ENCODE data around the gene TOMM20. TPM values are rescaled to one million over a fixed set of nuclear protein-coding genes. Genes with fewer than 3 reads are reported as not detected.
"Not testable (repeated sequence)": the region's sequence is repeated elsewhere in the genome, so short reads cannot be mapped to it uniquely, and the experiment has no call there.

TOMM20 gene
- total RNA-seq, 4 donors from 2014 or later, result 101 to 116 (median 111) TPM

DNA sequence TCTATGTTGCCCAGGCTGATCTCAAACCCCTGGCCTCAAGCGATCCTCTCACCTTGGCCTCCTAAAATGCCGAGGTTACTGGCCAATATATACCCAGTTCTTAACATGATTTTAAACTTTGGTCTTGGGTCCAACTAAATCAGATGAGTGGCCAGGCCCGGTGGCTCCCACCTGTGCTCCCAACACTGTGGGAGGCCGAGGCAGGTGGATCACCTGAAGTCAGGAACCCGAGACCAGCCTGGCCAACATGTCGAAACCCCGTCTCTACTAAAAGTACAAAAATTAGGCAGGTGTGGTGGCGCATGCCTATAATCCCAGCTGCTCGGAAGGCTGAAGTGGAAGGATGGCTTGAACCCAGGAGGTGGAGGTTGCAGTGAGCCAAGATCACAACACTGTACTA is 29.6 kb downstream of the TOMM20 start:
- Histone ChIP-seq H3K27ac (no peak overlapping the region), H3K36me3 (no peaks in the 10 kb centered on the region), H3K9me3 (no peaks in the 10 kb centered on the region), H3K27me3 (no peaks in the 10 kb centered on the region), H3K4me1 (peaks cover 26% of the 10 kb centered on the region), H3K4me3 (no peak overlapping the region)
- no peak for DNase-seq (ENCODE audit: low spot score in 2 of 2)
- WGBS, result 95% methylated on average over 9 of the region's 9 CpGs
- TF ChIP-seq EP300 (IDR thresholded peaks at IDR 0.05) (no peak), POLR2A (IDR thresholded peaks at IDR 0.05) (no peak), POLR2AphosphoS5 (IDR thresholded peaks at IDR 0.05) (no peak)
- TF ChIP-seq, protein P1, sequence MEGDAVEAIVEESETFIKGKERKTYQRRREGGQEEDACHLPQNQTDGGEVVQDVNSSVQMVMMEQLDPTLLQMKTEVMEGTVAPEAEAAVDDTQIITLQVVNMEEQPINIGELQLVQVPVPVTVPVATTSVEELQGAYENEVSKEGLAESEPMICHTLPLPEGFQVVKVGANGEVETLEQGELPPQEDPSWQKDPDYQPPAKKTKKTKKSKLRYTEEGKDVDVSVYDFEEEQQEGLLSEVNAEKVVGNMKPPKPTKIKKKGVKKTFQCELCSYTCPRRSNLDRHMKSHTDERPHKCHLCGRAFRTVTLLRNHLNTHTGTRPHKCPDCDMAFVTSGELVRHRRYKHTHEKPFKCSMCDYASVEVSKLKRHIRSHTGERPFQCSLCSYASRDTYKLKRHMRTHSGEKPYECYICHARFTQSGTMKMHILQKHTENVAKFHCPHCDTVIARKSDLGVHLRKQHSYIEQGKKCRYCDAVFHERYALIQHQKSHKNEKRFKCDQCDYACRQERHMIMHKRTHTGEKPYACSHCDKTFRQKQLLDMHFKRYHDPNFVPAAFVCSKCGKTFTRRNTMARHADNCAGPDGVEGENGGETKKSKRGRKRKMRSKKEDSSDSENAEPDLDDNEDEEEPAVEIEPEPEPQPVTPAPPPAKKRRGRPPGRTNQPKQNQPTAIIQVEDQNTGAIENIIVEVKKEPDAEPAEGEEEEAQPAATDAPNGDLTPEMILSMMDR (IDR thresholded peaks at IDR 0.05), result no peak

DNA sequence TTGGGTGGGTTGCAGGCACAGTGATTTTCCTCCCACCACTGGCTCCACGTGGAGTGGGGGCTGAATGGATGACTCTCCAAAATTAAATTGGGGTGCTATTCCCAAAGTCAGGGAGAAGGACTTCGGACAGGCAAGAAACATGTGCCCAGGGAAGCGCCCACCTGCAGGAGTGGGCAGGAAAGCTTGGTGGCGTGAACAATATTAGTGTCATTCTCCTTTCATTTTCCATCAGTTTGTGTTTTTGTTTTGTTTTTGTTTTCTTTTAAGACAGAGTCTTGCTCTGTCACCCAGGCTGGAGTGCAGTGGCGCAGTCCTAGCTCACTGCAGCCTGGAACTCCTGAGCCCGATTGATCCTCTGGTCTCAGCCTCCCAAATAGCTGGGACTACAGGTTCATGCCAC is 30.1 kb downstream of the TOMM20 start:
- Histone ChIP-seq H3K9me3 (no peaks in the 10 kb centered on the region), H3K4me3 (no peak overlapping the region), H3K36me3 (no peaks in the 10 kb centered on the region), H3K27me3 (no peaks in the 10 kb centered on the region), H3K4me1 (peaks cover 26% of the 10 kb centered on the region), H3K27ac (no peak overlapping the region)
- WGBS, result 86% methylated on average over 6 of the region's 6 CpGs
- DNase-seq (ENCODE audit: low spot score in 2 of 2), result no peak
- TF ChIP-seq EP300 (IDR thresholded peaks at IDR 0.05), result no peak
- TF ChIP-seq POLR2A (IDR thresholded peaks at IDR 0.05), result no peak
- TF ChIP-seq, protein P1 (IDR thresholded peaks at IDR 0.05), result no peak
- no peak for TF ChIP-seq POLR2AphosphoS5 (IDR thresholded peaks at IDR 0.05)

DNA sequence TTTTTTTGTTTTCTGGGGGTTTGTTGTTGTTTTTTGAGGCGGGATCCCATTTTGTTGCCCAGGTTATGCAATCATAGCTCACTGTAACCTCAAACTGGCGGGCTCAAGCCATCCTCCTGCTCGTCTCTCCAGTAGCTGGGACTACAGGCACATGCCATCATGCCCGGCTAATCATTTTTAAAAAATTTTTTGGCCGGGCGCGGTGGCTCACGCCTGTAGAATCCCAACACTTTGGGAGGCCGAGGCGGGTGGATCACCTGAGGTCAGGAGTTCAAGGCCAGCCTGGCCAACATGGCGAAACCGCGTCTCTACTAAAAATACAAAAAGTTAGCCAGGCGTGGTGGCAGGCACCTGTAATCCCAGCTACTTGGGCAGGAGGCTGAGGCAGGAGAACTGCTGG is 31.1 kb downstream of the TOMM20 start:
- not testable (repeated sequence) for H3K9me3 ChIP-seq; DNase-seq (ENCODE audit: low spot score in 2 of 2); H3K27me3 ChIP-seq; H3K4me3 ChIP-seq; H3K36me3 ChIP-seq; H3K27ac ChIP-seq
- H3K4me1 ChIP-seq, result peaks cover 24% of the 10 kb centered on the region
- 90% methylated on average over 14 of the region's 14 CpGs for WGBS

DNA sequence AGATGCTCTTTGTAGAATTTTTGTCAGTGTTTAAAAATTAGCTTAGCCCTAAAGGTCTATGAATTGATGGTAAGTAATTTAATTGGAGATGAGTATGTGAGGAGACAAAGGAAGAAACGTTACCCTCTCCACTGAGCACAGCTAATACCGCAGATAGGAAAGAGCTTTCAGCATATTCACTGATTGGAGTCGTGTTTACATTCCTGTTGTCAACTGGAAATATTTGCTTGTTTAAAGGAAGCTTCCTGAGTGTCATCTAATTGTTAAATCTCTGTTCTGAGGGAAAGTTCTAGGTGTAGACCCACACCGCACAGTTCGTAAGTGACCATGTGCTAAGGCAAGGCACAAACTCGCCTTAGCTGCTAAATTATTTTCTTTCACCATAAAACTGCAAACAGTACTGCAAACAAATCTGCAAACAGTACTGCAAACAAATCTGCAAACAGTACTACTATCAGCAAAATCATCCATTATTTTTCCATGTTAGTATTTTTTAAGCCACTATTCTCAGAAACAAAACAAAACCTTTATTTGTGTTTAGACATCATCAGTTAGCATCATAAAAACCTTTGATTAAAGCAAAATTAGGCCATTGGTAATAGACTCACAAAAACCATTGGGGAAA is 32.6 kb downstream of the TOMM20 start:
- no peak for TF ChIP-seq POLR2A (IDR thresholded peaks at IDR 0.05)
- TF ChIP-seq, protein P1 (IDR thresholded peaks at IDR 0.05), result no peak
- no peak for TF ChIP-seq EP300 (IDR thresholded peaks at IDR 0.05)
- no peak for TF ChIP-seq POLR2AphosphoS5 (IDR thresholded peaks at IDR 0.05)
- H3K4me1 ChIP-seq, result peaks cover 12% of the 10 kb centered on the region
- H3K27ac ChIP-seq, result no peak overlapping the region
- no peaks in the 10 kb centered on the region for H3K36me3 ChIP-seq
- no peaks in the 10 kb centered on the region for H3K9me3 ChIP-seq
- no peak overlapping the region for H3K4me3 ChIP-seq
- H3K27me3 ChIP-seq, result no peaks in the 10 kb centered on the region
- DNase-seq (ENCODE audit: low spot score in 2 of 2), result no peak
- WGBS, result 90% methylated on average over 6 of the region's 6 CpGs

DNA sequence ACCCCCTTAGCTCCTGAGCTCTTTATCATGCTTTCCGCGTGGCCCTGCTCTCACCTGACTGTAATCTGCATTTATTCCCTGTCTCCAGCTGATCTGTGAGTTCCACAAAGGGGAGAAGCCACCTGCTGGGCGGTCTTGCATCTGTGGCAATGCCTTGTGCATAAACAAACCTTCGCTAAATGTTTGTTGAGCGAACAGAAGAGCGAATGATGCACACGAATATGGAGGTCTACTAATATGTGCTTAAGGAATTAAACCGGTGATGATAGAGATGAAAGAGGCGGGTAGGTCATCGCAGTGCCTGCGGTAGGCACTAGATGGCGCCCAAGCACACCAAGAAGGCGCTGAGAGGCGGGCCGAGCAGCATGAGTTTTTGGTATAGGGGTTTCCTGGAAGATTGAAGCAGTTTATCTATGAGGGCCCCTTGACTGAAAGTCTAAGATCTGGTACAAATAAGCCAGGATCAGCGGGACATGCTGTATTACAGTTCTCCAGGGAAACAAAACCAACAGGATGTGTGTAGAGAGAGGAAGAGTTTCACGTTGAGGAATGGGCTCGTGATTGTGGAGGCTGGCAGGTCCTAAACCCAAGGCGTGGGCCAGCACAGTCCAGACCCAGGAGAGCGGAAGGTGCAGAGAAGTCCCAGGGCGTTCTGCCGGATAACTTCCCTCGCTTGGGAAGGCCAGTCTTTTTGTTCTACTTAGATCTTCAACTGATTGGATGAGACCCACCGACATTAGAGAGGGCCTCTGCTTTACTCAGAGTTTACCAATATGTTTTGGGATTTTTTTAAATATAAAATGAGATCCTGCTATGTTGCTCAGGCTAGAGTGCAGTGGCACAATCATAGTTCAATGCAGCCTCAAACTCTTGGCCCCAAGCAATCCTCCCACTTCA is 34.7 kb downstream of the TOMM20 start:
- H3K4me1 ChIP-seq, result peaks cover 19% of the 10 kb centered on the region
- H3K36me3 ChIP-seq, result no peaks in the 10 kb centered on the region
- TF ChIP-seq, protein P1 (IDR thresholded peaks at IDR 0.05), result peak; percentile 77 to 92
- TF ChIP-seq POLR2A (IDR thresholded peaks at IDR 0.05), result no peak
- H3K9me3 ChIP-seq, result no peaks in the 10 kb centered on the region
- H3K4me3 ChIP-seq, result peak overlapping the region; percentile 17
- DNase-seq (ENCODE audit: low spot score in 2 of 2), result no peak
- H3K27me3 ChIP-seq, result no peaks in the 10 kb centered on the region
- 29% methylated on average over 24 of the region's 24 CpGs for WGBS
- no peak overlapping the region for H3K27ac ChIP-seq

All from suprapubic skin (tissue), 4 donors.